Activated T-helper 1 cell treated with anti-CD3 and anti-CD28 coated beads, Interleukin-2, amount 50 U/mL, for 16 hours (primary cell): Measurements from ENCODE around the gene DPYSL4.
"Not testable (repeated sequence)": the region's sequence is repeated elsewhere in the genome, so short reads cannot be mapped to it uniquely, and the experiment has no call there.

Experiments
- DNase-seq, 2 donors: peaks; one replicate each; pipeline ENCODE4 v3.0.0-alpha.2; 2020; ENCODE audit warnings: low read depth in 1 of 2, low spot score in 1 of 2

DPYSL4 gene

GRCh38 chr10:132149917-132150316 lies 36.8 kb upstream of the DPYSL4 start:
- no peak for DNase-seq

DNA sequence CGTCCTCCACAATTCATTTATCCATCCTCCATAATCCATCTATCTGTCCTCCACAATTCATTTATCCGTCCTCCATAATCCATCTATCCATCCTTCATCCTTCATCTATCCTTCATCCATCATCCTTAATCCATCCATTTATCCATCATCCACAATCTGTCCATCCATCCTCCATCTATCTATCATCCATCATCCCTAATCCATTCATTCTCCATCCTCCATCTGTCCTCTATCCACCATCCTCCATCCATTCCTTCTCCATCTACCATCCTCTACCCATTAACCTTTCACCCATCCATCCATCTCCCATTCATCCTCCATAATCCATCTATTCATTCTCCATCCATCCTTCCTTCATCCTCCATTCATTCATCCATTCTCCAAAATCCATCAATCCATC lies 36.0 kb upstream of the DPYSL4 start:
- DNase-seq, result no peak

DNA sequence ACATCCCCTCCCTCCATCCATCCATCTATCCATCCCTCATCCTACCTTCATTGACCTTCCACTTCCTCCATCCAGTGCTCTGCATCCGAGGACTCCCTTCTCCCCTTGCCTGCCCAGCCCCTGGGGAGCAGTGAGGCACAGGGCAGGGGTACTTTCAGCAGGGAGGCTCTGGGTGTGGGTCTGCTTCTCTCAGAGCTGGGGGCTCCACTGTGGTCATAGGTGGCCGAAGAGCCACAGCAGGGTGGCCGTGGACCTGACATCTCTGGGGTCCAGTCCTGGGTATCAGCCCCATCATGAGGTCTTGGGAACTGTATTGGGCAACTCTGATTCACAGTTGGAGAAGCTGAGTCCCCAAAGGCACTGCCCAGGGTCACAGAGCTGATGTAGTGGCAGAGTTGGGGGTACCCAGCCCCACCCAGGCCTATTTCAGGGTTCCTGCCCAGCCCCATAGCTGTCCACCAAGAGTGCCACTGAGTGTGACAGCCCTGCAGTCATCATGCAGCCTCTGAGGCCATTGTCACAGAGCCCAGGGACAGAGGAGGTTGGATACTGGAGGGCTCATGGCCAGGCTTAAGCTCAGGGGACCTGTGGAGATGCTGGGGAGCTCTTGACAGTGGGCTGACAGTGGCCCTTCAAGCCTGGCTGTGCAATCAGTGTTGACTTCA lies 35.3 kb upstream of the DPYSL4 start:
- DNase-seq, result no peak

- DNase-seq, result no peak
These were observed 34.7 kb upstream of the DPYSL4 start for GRCh38 chr10:132151951-132152505.

DNA sequence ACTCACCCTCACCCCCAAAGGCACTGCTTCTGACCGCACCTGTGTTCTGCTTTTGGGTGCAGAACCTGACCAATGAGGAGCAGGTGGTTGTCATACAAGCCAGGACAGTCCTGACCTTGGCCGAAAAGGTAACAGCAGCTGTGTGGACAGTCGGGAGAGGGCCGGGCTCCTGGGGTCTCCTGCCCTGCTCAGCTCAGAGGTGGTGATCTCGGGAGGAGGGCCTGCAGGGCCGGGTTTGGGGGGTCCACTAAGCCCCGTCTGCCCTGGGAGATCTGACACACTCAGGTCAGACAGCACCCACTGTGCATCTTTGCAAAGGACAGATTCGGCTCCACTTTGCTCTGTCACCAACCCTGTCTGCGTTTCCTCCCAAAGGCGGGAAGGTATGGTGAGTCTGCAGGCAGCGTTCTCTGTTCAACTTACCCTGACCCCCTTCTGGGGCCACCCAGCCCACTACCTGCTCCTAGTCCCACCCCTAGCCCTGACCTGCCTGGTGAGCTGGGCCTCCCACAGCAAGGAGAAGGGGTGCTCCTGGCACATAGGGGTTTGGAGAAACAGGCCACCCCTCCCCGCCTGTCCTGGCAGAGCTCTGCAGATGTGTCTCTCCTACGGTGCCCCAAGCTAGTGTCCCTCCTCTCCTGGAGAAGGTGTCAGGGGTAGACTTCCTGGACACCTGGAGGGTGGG lies 33.7 kb upstream of the DPYSL4 start:
- no peak for DNase-seq

DNA sequence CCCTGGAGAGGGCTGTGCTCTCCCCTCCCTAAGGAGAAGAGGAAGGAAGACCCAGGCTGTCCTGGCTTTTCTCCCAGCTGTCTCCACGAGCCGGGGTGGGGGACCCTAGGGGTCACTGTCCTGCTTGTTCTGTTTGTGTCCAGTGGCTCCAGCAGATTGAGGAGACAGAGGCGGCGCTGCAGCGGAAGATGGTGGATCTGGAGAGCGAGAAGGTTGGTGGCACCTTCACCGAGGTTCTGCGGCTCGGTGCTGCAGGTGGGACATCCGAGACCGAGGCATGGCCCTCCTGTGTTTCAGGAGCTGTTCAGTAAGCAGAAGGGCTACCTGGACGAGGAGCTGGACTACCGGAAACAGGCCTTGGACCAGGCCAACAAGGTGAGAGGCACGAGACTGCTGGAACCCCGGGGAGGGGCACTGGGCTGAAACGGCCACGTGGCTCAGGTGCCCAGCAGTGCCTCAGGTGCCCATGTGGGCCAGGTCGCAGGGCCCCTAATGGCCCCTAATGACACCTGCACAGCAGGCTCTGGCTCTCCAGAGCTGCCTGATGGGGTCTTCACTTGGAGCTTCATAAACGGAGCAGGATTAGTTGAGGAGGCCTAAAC lies 33.0 kb upstream of the DPYSL4 start:
- DNase-seq, result no peak

DNA sequence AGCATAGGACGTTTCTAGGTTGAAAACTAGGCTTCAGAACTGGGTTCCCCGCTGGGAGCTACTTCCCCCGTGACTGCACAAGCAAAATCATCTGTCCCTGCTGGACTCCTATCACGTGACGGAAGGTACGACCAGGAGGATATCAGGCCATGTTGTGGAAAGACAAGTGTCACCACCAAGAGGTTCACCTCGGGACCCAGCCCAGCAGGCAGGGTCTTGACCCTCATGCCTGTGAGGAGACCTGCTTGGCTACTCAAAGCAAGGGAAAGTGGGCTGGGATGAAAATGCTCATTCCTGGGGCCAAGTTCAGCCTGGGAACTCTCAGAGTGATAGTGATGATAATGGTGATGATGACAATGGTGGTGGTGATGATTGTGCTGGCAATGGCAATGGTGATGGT lies 32.3 kb upstream of the DPYSL4 start:
- DNase-seq, result no peak

GRCh38 chr10:132154931-132155330 lies 31.8 kb upstream of the DPYSL4 start:
- DNase-seq, result no peak

- no peak for DNase-seq
These were observed 30.9 kb upstream of the DPYSL4 start for GRCh38 chr10:132155723-132156381.

DNA sequence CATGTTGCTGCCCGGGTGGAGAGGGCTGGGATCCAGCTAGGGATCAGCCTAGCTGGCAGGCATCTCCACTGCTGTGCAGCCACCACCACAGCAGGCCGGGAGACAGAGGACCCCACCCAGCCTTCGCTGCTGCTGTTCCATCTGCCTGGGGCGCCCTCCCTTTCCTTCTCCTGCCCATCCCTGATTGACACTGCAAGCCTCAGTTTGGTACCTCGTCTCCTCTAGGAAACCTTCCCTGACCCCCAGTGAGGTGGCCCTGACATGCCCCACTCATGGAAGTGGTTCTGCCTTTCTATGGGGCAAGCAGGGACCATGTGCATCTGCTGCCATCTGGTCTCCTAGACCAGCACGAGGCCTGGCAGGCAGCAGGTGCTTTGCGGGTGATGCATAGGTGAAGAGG lies 30.4 kb upstream of the DPYSL4 start:
- no peak for DNase-seq

- DNase-seq, result no peak
These were observed 29.6 kb upstream of the DPYSL4 start for GRCh38 chr10:132157101-132157500.

DNA sequence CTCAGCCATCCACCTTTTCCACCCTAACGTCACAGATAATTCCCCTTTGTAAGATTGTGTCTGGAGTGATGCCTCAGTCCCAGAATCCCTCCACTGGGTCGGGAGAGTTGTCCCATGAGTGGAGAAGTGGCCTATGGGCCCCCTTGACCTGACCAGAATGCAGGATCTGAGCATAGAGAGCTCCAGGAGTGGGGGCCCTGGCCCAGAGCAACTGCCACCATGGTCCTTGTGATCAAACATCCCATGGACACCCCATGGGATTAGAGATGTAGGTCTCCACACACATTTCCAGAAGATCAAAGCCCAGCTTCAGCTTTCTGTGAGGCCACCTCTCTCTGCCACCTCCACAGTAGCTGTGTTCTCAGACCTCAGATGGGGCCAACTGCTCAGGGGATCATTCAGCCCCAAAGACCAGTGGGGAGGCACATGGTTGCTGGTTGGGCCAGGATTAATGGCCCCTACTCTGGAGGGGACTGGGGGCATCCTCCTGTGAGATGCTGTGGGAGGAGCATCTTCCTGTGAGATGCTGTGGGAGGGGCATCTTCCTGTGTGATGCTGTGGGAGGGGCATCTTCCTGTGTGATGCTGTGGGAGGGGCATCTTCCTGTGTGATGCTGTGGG lies 28.5 kb upstream of the DPYSL4 start:
- DNase-seq, result no peak

GRCh38 chr10:132158823-132159222 lies 27.9 kb upstream of the DPYSL4 start:
- no peak for DNase-seq

DNA sequence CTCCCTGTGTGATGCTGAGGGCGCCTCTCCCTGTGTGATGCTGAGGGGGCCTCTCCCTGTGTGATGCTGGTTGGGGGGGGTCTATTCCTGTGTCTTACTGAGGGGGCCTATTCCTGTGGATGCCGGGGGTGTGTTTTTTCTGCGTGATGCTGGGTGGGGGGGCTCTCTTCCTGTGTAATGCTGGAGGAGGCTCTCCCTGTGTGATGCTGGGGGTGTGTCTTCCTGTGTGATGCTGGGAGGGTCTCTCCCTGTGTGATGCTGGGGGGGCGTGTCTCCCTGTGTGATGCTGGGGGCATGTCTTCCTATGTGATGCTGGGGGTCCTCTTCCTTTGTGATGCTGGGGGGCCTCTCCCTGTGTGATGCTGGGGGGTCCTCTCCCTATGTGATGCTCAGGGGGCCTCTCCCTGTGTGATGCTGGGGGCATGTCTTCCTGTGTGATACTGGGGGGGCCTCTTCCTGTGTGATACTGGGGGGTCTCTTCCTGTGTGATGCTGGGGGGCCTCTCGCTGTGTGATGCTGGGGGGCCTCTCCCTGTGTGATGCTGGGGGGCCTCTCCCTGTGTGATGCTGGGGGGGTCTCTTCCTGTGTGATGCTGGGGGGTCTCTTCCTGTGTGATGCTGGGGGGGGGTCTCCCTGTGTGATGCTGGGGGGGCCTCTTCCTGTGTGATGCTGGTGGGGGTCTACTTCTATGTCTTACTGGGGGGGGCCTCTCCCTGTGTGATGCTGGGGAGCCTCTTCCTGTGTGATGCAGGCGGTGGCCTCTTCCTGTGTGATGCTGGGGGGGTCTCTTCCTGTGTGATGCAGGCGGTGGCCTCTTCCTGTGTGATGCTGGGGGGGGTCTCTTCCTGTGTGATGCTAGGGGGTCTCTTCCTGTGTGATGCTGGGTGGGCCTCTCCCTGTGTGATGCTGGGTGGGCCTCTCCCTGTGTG lies 27.2 kb upstream of the DPYSL4 start:
- DNase-seq, result not testable (repeated sequence)

DNA sequence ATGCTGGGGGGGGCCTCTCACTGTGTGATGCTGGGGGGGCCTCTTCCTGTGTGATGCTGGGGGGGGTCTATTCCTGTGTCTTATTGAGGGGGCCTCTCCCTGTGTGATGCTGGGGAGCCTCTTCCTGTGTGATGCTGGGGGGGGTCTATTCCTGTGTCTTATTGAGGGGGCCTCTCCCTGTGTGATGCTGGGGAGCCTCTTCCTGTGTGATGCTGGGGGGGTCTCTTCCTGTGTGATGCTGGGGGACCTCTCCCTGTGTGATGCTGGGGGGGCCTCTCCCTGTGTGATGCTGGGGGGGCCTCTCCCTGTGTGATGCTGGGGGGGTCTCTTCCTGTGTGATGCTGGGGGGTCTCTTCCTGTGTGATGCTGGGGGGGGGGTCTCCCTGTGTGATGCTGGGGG lies 26.5 kb upstream of the DPYSL4 start:
- DNase-seq, result not testable (repeated sequence)

DNA sequence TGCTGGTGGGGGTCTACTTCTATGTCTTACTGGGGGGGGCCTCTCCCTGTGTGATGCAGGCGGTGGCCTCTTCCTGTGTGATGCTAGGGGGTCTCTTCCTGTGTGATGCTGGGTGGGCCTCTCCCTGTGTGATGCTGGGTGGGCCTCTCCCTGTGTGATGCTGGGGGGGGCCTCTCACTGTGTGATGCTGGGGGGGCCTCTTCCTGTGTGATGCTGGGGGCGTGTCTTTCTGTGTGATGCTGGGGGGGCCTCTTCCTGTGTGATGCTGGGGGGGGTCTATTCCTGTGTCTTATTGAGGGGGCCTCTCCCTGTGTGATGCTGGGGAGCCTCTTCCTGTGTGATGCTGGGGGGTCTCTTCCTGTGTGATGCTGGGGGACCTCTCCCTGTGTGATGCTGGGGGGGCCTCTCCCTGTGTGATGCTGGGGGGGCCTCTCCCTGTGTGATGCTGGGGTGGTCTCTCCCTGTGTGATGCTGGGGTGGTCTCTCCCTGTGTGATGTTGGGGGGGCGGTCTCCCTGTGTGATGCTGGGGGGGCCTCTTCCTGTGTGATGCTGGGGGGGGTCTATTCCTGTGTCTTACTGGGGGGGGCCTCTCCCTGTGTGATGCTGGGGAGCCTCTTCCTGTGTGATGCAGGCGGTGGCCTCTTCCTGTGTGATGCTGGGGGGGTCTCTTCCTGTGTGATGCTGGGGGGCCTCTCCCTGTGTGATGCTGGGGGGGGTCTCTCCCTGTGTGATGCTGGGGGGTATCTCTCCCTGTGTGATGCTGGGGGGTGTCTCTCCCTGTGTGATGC lies 25.7 kb upstream of the DPYSL4 start:
- not testable (repeated sequence) for DNase-seq

GRCh38 chr10:132162021-132162531 lies 24.7 kb upstream of the DPYSL4 start:
- no peak for DNase-seq

- DNase-seq, result no peak
These were observed 24.0 kb upstream of the DPYSL4 start for GRCh38 chr10:132162590-132163277.
